HepG2 (cell line): ENCODE results near the gene PRDX5. TPM values are rescaled to one million over a fixed set of nuclear protein-coding genes. Genes with fewer than 3 reads are reported as not detected.

Experiments
- CEBPZ ChIP-seq: IDR thresholded peaks from 2 replicates; pipeline ENCODE4 v1.6.1; 2012; ENCODE audit warnings: low read length, improper control_type of control experiment
- GATAD1 ChIP-seq: IDR thresholded peaks from 2 replicates; pipeline ENCODE4 v1.6.1; 2016; ENCODE audit warnings: missing genetic modification reagents, missing compliant biosample characterization
- MXI1 ChIP-seq: IDR thresholded peaks from 3 replicates; pipeline ENCODE4 v1.6.1; 2012; ENCODE audit warnings: low read depth, low read length, inconsistent platforms, borderline replicate concordance
- PAXIP1 ChIP-seq: sonication (generic); formaldehyde crosslinking; conservative IDR thresholded peaks from 2 replicates; pipeline ENCODE4 v1.4.0; 2020; ENCODE audit warnings: mild to moderate bottlenecking, missing genetic modification reagents, moderate library complexity
- RELA ChIP-seq: sonication (generic); formaldehyde crosslinking; IDR thresholded peaks from 2 replicates; pipeline ENCODE4 v1.4.0; 2020; ENCODE audit warnings: missing genetic modification reagents
- YY1 ChIP-seq: IDR thresholded peaks from 2 replicates; pipeline ENCODE4 v1.6.1; 2011; ENCODE audit warnings: low read length, low read depth, moderate library complexity, mild to moderate bottlenecking; ENCODE audit not compliant: insufficient read depth, insufficient replicate concordance
- ZNF619 ChIP-seq: sonication (generic); formaldehyde crosslinking; IDR thresholded peaks from 2 replicates; pipeline ENCODE4 v1.4.0; 2020; ENCODE audit warnings: mild to moderate bottlenecking, missing genetic modification reagents
- ZNF704 ChIP-seq: sonication (generic); formaldehyde crosslinking; IDR thresholded peaks from 2 replicates; pipeline ENCODE4 v1.8.1; 2023; ENCODE audit warnings: mild to moderate bottlenecking, inconsistent platforms, moderate library complexity, missing genetic modification reagents, borderline replicate concordance
- ZSCAN31 ChIP-seq: sonication (generic); formaldehyde crosslinking; IDR thresholded peaks from 2 replicates; pipeline ENCODE4 v1.5.0; 2020; ENCODE audit warnings: low read depth, mild to moderate bottlenecking, missing genetic modification reagents
- polyA plus RNA-seq, 8 experiments: library from polyadenylated mRNA; depleted of rRNA in 3 of 8; stranded (reverse) in 7 of 8; unstranded in 1 of 8; fragments of >200 nt; fragmentation: Illumina TruSeq in 4 of 8; extraction: Trizol in 4 of 8; gene quantifications; 2 replicates each; pipeline versions ENCODE4 v1.2.1 to v1.2.3, GENCODE V29; 2011 to 2016; ENCODE audit warnings: low read depth in 4 of 8, missing spikeins in 1 of 8, mixed read lengths in 1 of 8; ENCODE audit not compliant: insufficient read depth in 1 of 8
- total RNA-seq, 5 experiments: library from RNA; depleted of rRNA; stranded (reverse); fragments of >200 nt; fragmentation: Illumina TruSeq; extraction: Trizol; gene quantifications; 2 replicates each; pipeline ENCODE4 v1.2.3, GENCODE V29; 2016; ENCODE audit warnings: low read depth in 1 of 5

Gene PRDX5
- total and polyA plus RNA-seq, 2 of the 13 experiments (the other 11 are each of a cell fraction or from before 2014, with no cell fraction given), result 215 to 311 TPM

- TF ChIP-seq PAXIP1, result no peak
- TF ChIP-seq CEBPZ, result no peak
- TF ChIP-seq ZNF619 (CRISPR knock-in tag), result no peak
- TF ChIP-seq RELA (CRISPR knock-in tag), result no peak
- TF ChIP-seq ZSCAN31 (CRISPR knock-in tag), result no peak
- TF ChIP-seq GATAD1 (CRISPR knock-in tag), result no peak
- no peak for TF ChIP-seq YY1
- no peak for TF ChIP-seq ZNF704 (CRISPR knock-in tag)
- TF ChIP-seq MXI1, result no peak
Measured at GRCh38 chr11:64330888-64331287, 13.0 kb downstream of the PRDX5 start (continued).
